ENCODE data around the gene CCDC136.

GRCh38 chr7:128852537-128853254 lies 60.9 kb downstream of the CCDC136 start:
- TF ChIP-seq CTCF (IDR thresholded peaks at IDR 0.05) = no peak
- TF ChIP-seq POLR2A (IDR thresholded peaks at IDR 0.05) = no peak

Data from breast epithelium (tissue), 3 donors.